Measurements from ENCODE around the gene STK17A. TPM values are rescaled to one million over a fixed set of nuclear protein-coding genes. Genes with fewer than 3 reads are reported as not detected.

The STK17A gene
- total RNA-seq, 4 donors from 2014 or later, result 12.9 to 60.2 (median 15.7) TPM

DNA sequence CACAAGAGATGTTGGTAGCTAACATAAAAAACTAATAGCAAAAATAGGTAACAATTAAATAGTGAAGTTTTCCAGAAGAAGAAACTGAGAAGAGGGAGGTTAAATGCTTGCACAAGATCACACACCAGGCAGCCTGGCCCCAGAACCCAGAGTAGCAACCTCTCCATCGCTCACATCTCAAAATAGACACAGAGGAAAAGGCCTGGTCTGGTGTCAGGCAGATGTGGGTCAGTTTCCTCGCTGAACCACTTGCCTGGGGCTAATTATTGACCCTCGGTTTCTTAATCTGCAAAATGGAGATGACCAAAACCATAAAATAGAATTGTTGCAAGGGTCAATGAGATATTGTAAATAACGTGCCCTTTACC is 44.5 kb upstream of the STK17A start:
- TF ChIP-seq, protein P1, sequence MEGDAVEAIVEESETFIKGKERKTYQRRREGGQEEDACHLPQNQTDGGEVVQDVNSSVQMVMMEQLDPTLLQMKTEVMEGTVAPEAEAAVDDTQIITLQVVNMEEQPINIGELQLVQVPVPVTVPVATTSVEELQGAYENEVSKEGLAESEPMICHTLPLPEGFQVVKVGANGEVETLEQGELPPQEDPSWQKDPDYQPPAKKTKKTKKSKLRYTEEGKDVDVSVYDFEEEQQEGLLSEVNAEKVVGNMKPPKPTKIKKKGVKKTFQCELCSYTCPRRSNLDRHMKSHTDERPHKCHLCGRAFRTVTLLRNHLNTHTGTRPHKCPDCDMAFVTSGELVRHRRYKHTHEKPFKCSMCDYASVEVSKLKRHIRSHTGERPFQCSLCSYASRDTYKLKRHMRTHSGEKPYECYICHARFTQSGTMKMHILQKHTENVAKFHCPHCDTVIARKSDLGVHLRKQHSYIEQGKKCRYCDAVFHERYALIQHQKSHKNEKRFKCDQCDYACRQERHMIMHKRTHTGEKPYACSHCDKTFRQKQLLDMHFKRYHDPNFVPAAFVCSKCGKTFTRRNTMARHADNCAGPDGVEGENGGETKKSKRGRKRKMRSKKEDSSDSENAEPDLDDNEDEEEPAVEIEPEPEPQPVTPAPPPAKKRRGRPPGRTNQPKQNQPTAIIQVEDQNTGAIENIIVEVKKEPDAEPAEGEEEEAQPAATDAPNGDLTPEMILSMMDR (IDR thresholded peaks at IDR 0.05), result no peak
- ATAC-seq (ENCODE audit: low FRiP score), result no peak
- DNase-seq (ENCODE audit: low spot score), result no peak

DNA sequence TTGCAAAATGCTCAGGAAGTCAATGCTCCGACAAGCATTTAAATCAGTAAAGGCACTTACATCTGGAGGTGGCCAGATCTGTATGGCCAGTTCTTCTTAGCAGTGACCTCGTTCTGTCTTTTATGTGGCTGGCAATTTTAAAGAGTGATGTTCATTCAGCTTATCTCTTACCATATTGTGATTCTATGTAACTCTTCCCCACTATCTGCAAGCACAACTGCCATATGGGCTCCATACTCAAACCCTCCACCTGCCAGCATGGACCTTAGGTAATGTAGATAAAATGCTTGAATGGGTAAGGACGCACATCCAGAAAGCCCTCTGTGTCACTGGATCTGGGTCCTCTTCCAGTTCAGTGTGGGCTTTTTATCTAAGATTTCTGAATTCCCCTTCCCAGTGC is 42.4 kb upstream of the STK17A start:
- ATAC-seq (ENCODE audit: low FRiP score), result no peak

DNA sequence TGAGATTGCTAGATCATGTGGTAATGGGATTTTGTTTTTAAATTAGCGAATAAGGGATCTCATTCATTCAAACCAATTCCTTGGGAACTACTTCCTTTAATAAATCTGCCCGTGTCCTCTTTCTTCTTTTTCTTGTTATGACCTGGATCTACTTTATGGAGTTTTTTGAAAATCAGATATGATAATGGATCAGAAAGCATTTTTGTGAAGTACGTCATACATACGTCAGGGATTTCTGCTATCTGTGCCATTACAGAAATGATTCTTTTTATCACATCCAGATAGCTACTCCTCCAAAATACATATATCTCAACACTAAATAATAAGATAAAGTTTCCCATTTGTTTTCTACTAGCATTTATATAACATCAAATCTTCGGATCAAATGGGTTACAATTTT is 40.2 kb upstream of the STK17A start:
- DNase-seq (ENCODE audit: low spot score), result no peak
- ATAC-seq (ENCODE audit: low FRiP score), result no peak
- TF ChIP-seq, protein P1 (IDR thresholded peaks at IDR 0.05), result no peak

More for the DNA sequence above, 42.4 kb upstream of the STK17A start:
- DNase-seq (ENCODE audit: low spot score), result no peak
- TF ChIP-seq, protein P1 (IDR thresholded peaks at IDR 0.05), result no peak

DNA sequence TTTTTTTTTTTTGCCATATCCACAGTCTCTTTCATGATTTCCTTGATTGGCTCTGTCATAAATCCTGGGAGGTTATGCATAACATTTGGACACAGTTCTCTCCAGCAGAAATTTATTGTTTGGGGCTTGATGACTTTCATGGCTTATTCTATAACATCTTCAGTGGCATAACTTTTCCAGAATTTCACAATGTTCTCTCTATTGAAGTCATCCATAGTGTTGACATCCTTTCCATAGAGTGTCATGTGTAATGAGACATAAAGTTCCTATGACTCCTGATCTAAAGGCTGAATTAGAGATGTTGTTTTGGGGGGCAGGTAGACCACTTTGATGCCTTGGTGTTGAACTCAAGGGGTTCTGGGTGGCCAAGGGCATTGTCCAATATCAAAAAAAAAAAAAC is 36.7 kb upstream of the STK17A start:
- TF ChIP-seq, protein P1 (IDR thresholded peaks at IDR 0.05), result no peak
- DNase-seq (ENCODE audit: low spot score) (no peak), ATAC-seq (ENCODE audit: low FRiP score) (no peak)

DNA sequence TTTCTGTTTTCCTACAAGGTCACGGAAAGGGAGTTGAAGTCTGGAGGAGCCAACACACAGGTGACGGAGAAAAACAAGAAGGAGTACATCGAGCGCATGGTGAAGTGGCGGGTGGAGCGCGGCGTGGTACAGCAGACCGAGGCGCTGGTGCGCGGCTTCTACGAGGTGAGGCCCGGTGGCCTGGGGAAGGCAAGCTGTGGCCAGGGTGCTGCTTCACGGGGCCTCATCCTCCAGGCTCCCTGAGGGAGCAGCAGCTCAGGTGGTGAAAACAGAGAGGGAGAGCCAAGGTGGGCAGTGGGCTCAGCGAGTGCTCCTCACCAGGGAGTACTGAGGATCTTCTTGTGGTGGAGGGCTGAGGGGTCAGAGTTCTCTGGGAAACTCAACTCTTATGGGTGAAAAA is 32.5 kb upstream of the STK17A start:
- DNase-seq (ENCODE audit: low spot score), result no peak
- TF ChIP-seq, protein P1 (IDR thresholded peaks at IDR 0.05), result no peak
- no peak for ATAC-seq (ENCODE audit: low FRiP score)

DNA sequence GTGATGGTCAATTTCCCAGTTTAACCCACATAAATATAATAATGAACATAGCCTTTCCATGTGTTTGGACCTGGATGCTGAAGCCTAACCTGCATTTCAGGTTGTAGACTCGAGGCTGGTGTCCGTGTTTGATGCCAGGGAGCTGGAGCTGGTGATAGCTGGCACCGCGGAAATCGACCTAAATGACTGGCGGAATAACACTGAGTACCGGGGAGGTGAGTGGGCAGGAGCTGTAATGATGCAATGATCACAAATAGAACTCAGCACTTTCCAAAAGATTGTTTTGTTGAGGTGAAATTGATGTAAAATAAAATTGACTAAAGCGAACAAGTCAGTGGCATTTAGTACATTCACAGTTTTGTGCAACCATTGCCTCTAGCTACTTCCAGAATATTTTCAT is 30.8 kb upstream of the STK17A start:
- TF ChIP-seq, protein P1 (IDR thresholded peaks at IDR 0.05), result no peak
- DNase-seq (ENCODE audit: low spot score) (no peak), ATAC-seq (ENCODE audit: low FRiP score) (no peak)

DNA sequence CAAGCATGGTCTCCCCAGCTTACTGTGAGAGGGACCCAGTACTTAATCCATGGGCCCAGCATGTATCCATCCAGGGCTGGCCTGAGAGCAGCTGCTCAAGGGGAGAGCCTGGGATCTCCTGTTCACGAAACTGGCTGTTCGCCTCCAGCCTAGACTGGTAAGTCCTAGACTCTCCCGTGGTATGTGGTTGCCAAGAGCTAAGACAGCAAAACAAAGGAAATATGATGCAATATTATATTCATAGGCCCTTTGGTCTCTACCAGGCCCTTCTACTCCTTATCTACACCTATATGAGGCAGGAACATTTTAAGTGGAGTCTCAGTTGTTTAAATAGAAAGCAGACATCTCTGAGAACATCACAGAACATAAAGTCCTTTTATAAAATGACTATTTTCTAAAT is 28.9 kb upstream of the STK17A start:
- DNase-seq (ENCODE audit: low spot score) (no peak), ATAC-seq (ENCODE audit: low FRiP score) (no peak)
- TF ChIP-seq, protein P1 (IDR thresholded peaks at IDR 0.05), result no peak

All from omental fat pad (tissue), 4 donors.